Pancreas (tissue), 10 donors: ENCODE results near the gene ZMIZ1. TPM values are rescaled to one million over a fixed set of nuclear protein-coding genes. Genes with fewer than 3 reads are reported as not detected.

Source experiments
- ATAC-seq, 4 donors: fragments of 200-7000 bp; cut with Tn5 transposase; one replicate each; pipeline versions ENCODE4 v1.8.0 to v1.9.1; 2020; ENCODE audit warnings: mild to moderate bottlenecking in 4 of 4, moderate library complexity in 4 of 4
- DNase-seq, 6 donors: peaks; one replicate each; pipeline ENCODE4 v3.0.0-alpha.2; 2020
- FAIRE-seq: peaks from 2 replicates; lab custom pipeline; 2012; peaks lifted over from hg19 to GRCh38; lab: Jason Lieb, UNC
- H3K27ac ChIP-seq, 4 donors: fragments of 200-600 bp; sonication (generic); 1 replicate in 3 of 4; 2 replicates in 1 of 4; pipeline versions ENCODE4 v1.5.0 to v1.8.0; 2020
- H3K27me3 ChIP-seq, 4 donors: fragments of 200-600 bp; one replicate each; pipeline ENCODE4 v1.8.0; 2021
- H3K36me3 ChIP-seq, 3 donors: fragments of 200-600 bp; sonication (generic) in 1 of 3; one replicate each; pipeline versions ENCODE4 v1.5.0 to v1.8.0; 2020 to 2021
- H3K4me1 ChIP-seq, 3 donors: fragments of 200-600 bp; one replicate each; pipeline ENCODE4 v1.8.0; 2021
- H3K4me3 ChIP-seq, 4 donors: fragments of 200-600 bp; sonication (generic) in 2 of 4; one replicate each; pipeline versions ENCODE4 v1.5.0 to v1.8.0; 2020 to 2021
- H3K9me3 ChIP-seq, 4 donors: fragments of 200-600 bp; one replicate each; pipeline ENCODE4 v1.8.0; 2021
- WGBS, 2 donors: extraction: QIAGEN DNeasy Blood & Tissue Kit; methylation state at CpG; one replicate each; pipeline ENCODE4 v1.1.7; 2013; 5-methylcytosine and 5-hydroxymethylcytosine counted together
- intact Hi-C, 3 donors: fragments of 100-400 bp; cut with DNase I; formaldehyde crosslinking; loops; one replicate each; pipeline versions ENCODE4 v1.11.1 to v1.14.2; 2022
- polyA plus RNA-seq, 2 donors: library from polyadenylated mRNA; stranded (reverse); fragments of 200-250 nt; gene quantifications; one replicate each; pipeline ENCODE4 v1.2.3, GENCODE V29; 2013
- total RNA-seq, 6 donors: library from RNA; stranded (reverse); fragmentation: NEBNext Ultra II Directional in 4 of 6; extraction: Animal tissue kit (Norgen Biotek cat#: 25700) in 4 of 6; gene quantifications; one replicate each; pipeline versions ENCODE4 v1.2.1 to v1.2.4, GENCODE V29; 2021 to 2023
- TF ChIP-seq, protein P1 (sequence below), 4 donors: fragments of 200-600 bp; sonication (generic) in 3 of 4; IDR thresholded peaks; one replicate each; pipeline versions ENCODE4 v1.5.0 to v1.8.0; 2021; ENCODE audit warnings: antibody characterized with exemption in 4 of 4
- donor health status: healthy with polysubstance abuse.
- donor health status: DM: no; HTN: no; CAD: no; lungs with moderate emphysema.
- donor health status: DM: no; HTN: no; CAD: no.
- donor health status: control.
- donor health status: control.
- donor health status: Bipolar disorder and iron deficiency.
- donor health status: DM: yes; HTN: yes; CAD: no.
- donor health status: DM: no; HTN: no; CAD: no.
- donor health status: DM: no; HTN: no; CAD: no.
- donor health status: DM: yes; HTN: yes; CAD: no.

Gene ZMIZ1
- total and polyA plus RNA-seq, 8 donors = 14.5 to 45.0 (median 21.9) TPM

DNA sequence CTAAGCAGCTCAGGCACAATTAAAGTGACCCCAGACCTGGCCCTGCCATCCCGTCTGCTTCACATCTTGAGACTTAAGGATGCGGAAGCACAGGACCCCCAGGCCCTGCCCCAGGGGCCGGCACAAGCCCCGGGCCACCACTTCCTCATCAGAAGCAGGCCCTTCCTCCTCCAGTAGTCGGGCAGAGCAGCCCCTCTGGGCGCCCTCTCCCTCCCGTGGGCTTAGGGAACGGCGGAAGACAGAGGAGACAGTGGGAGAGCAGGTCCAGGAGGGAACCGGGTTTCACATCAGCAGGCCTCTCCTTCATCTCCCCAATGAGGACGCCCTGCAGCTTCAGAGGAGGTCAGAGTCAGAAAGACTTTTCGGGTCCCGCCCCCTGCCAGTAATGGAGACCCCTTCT is 142.8 kb downstream of the ZMIZ1 start:
- intact Hi-C loops = no loop called here
- H3K4me1 ChIP-seq = no peaks in the 10 kb centered on the region
- TF ChIP-seq, protein P1, sequence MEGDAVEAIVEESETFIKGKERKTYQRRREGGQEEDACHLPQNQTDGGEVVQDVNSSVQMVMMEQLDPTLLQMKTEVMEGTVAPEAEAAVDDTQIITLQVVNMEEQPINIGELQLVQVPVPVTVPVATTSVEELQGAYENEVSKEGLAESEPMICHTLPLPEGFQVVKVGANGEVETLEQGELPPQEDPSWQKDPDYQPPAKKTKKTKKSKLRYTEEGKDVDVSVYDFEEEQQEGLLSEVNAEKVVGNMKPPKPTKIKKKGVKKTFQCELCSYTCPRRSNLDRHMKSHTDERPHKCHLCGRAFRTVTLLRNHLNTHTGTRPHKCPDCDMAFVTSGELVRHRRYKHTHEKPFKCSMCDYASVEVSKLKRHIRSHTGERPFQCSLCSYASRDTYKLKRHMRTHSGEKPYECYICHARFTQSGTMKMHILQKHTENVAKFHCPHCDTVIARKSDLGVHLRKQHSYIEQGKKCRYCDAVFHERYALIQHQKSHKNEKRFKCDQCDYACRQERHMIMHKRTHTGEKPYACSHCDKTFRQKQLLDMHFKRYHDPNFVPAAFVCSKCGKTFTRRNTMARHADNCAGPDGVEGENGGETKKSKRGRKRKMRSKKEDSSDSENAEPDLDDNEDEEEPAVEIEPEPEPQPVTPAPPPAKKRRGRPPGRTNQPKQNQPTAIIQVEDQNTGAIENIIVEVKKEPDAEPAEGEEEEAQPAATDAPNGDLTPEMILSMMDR (IDR thresholded peaks at IDR 0.05) = no peak
- no peak overlapping the region for H3K4me3 ChIP-seq
- FAIRE-seq (no peak), ATAC-seq (no peak), DNase-seq (peak in 1 of 6 donors; percentile 38)
- no peaks in the 10 kb centered on the region for H3K27me3 ChIP-seq
- H3K9me3 ChIP-seq = no peaks in the 10 kb centered on the region
- WGBS, 2 donors = 90 to 92% methylated on average over 13 of the region's 13 CpGs
- H3K36me3 ChIP-seq = peaks cover 5 to 33% (median 7%) of the 10 kb centered on the region in 3 donors
- no peak overlapping the region for H3K27ac ChIP-seq

DNA sequence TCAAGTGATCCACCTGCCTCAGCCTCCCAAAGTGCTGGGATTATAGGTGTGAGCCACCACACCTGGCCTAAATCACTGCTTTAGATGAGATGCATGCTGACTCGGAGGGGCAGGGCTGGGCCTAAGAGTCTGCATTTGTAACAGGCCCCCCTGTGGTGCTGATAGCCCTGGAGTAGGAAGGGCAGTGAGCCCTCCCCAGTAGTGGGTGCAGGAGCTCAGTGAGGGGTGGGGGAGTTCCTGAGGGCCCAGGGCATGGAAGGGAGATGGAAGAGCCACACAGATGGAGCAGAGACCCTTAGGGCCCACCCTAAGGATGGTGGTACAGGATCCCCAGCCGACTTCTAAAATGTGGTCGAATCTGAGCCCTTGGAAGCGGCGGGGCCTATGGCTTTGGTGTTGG is 146.8 kb downstream of the ZMIZ1 start:
- Histone ChIP-seq H3K4me1 (peaks cover under 1 to 5% (median 3%) of the 10 kb centered on the region in 3 donors), H3K9me3 (no peaks in the 10 kb centered on the region), H3K4me3 (no peak overlapping the region), H3K36me3 (peaks cover 0 to 29% (median 6%) of the 10 kb centered on the region in 3 donors), H3K27me3 (no peaks in the 10 kb centered on the region), H3K27ac (no peak overlapping the region)
- intact Hi-C loops = no loop called here
- TF ChIP-seq, protein P1 (IDR thresholded peaks at IDR 0.05) = no peak
- DNase-seq (peak in 1 of 6 donors; percentile 37), FAIRE-seq (no peak), ATAC-seq (no peak)
- 96 to 98% methylated on average over 5 of the region's 5 CpGs for WGBS, 2 donors

DNA sequence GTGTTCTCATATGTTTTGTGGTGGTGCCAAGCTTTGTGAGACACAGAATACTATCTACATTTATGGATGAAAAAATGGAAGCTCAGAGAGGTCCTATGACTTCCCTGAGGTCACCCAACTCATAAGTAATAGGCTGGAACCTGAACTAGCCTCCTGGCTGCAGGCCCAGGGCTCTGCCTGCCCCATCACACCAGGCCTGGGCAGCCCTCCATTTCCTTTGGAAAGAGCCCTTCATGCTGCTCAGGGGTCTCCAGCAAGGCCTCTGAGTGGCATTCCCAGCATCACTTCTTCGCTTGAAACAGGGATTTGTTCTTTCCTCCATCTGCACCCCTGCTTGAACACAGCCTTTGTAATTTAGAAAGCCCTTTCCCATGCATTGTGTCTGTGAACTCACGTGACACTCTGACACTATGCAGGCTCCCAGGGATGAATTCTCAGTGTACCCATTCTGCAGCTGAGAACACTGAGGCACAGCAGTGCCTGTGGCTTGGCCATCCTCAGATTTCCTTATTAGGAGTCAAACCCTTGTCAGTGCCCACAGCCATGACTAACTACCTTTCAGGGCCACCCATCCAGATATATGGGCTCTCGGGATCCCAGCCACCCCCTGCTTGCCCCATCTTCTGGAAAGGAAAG is 150.7 kb downstream of the ZMIZ1 start:
- TF ChIP-seq, protein P1 (IDR thresholded peaks at IDR 0.05) = no peak
- no peaks in the 10 kb centered on the region for H3K27me3 ChIP-seq
- FAIRE-seq (no peak), DNase-seq (peak in 1 of 6 donors; percentile 16), ATAC-seq (no peak)
- no peaks in the 10 kb centered on the region for H3K9me3 ChIP-seq
- H3K4me3 ChIP-seq = no peak overlapping the region
- peaks cover 33 to 43% (median 41%) of the 10 kb centered on the region in 3 donors for H3K4me1 ChIP-seq
- no peak overlapping the region for H3K27ac ChIP-seq
- WGBS, 2 donors = 96% methylated on average over 3 of the region's 3 CpGs
- peaks cover 0 to 25% (median 6%) of the 10 kb centered on the region in 3 donors for H3K36me3 ChIP-seq
- intact Hi-C loops = no loop called here

DNA sequence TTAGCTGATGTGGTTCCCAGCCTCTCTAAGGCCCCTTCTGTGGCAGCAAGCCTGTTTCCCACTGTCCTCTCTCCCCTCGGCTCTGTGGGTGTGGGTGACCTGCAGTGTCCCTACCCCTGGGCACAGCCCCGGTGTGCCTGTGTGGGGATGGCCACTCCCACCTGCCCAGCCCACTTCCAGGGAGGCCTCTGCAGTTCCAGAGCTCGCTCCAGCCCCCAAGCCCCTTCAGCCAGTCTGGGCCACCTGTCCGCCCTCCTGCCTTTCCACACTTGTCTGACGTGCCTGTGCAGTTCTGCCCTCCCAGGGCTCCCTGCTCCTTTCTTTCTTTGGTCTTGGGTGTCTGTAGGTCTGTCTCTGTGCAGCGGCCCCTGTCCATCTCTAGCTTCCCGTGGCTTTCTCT is 151.5 kb downstream of the ZMIZ1 start:
- TF ChIP-seq, protein P1 (IDR thresholded peaks at IDR 0.05) = no peak
- H3K36me3 ChIP-seq = peaks cover 0 to 25% (median 6%) of the 10 kb centered on the region in 3 donors
- H3K27me3 ChIP-seq = no peaks in the 10 kb centered on the region
- peak in 1 of 6 donors; percentile 65 for DNase-seq
- intact Hi-C loops = no loop called here
- peak overlapping the region in 3 of 4 donors; percentile 7 to 88 (median 79) for H3K27ac ChIP-seq
- peaks cover 34 to 44% (median 42%) of the 10 kb centered on the region in 3 donors for H3K4me1 ChIP-seq
- no peak for ATAC-seq
- WGBS, 2 donors = 69 to 75% methylated on average over 7 of the region's 7 CpGs
- FAIRE-seq = no peak
- no peak overlapping the region for H3K4me3 ChIP-seq
- no peaks in the 10 kb centered on the region for H3K9me3 ChIP-seq
